Activated CD4-positive, alpha-beta T cell treated with anti-CD3 and anti-CD28 coated beads for 4 hours (primary cell): ENCODE measurements around the gene LRRC37A3.
"Not testable (repeated sequence)": the region's sequence is repeated elsewhere in the genome, so short reads cannot be mapped to it uniquely, and the experiment has no call there.

Experiments
- DNase-seq, 2 donors: peaks; one replicate each; pipeline ENCODE4 v3.0.0-alpha.2; 2020

LRRC37A3 gene

GRCh38 chr17:64925244-64925643 lies 6.0 kb upstream of the LRRC37A3 start:
- not testable (repeated sequence) for DNase-seq

GRCh38 chr17:64923051-64923568 lies 3.8 kb upstream of the LRRC37A3 start:
- not testable (repeated sequence) for DNase-seq

- DNase-seq = no peak
Observed at GRCh38 chr17:64920419-64921172, 1.3 kb upstream of the LRRC37A3 start.

GRCh38 chr17:64920026-64920418 lies 744 bp upstream of the LRRC37A3 start:
- DNase-seq = no peak

GRCh38 chr17:64918842-64919288 lies 413 bp downstream of the LRRC37A3 start:
- peak in 1 of 2 donors; percentile 48 for DNase-seq

- DNase-seq = not testable (repeated sequence)
Observed at GRCh38 chr17:64917540-64917939, 1.7 kb downstream of the LRRC37A3 start.

GRCh38 chr17:64915244-64915643 lies 4.0 kb downstream of the LRRC37A3 start:
- not testable (repeated sequence) for DNase-seq

GRCh38 chr17:64910191-64910514 lies 9.1 kb downstream of the LRRC37A3 start:
- not testable (repeated sequence) for DNase-seq

- not testable (repeated sequence) for DNase-seq
Observed at GRCh38 chr17:64909511-64910190, 9.6 kb downstream of the LRRC37A3 start.

- not testable (repeated sequence) for DNase-seq
Observed at GRCh38 chr17:64904069-64904468, 15.2 kb downstream of the LRRC37A3 start.

GRCh38 chr17:64897136-64897535 lies 22.1 kb downstream of the LRRC37A3 start:
- DNase-seq = not testable (repeated sequence)

- not testable (repeated sequence) for DNase-seq
Observed at GRCh38 chr17:64874210-64874609, 45.1 kb downstream of the LRRC37A3 start.

GRCh38 chr17:64847504-64848466 lies 71.5 kb downstream of the LRRC37A3 start:
- DNase-seq = peak; percentile 66 to 73

- DNase-seq = not testable (repeated sequence)
Observed at GRCh38 chr17:64846892-64847291, 72.4 kb downstream of the LRRC37A3 start.

- not testable (repeated sequence) for DNase-seq
Observed at GRCh38 chr17:64843918-64844317, 75.4 kb downstream of the LRRC37A3 start.

GRCh38 chr17:64842900-64843299 lies 76.4 kb downstream of the LRRC37A3 start:
- not testable (repeated sequence) for DNase-seq

GRCh38 chr17:64840960-64841359 lies 78.3 kb downstream of the LRRC37A3 start:
- not testable (repeated sequence) for DNase-seq

GRCh38 chr17:64838513-64838912 lies 80.8 kb downstream of the LRRC37A3 start:
- not testable (repeated sequence) for DNase-seq

- DNase-seq = peak; percentile 75 to 78
Observed at GRCh38 chr17:64837018-64837761, 82.1 kb downstream of the LRRC37A3 start.

- DNase-seq = peak; percentile 8 to 15
Observed at GRCh38 chr17:64836623-64837017, 82.7 kb downstream of the LRRC37A3 start.

- not testable (repeated sequence) for DNase-seq
Observed at GRCh38 chr17:64834060-64834459, 85.2 kb downstream of the LRRC37A3 start.

- not testable (repeated sequence) for DNase-seq
Observed at GRCh38 chr17:64830631-64831040, 88.6 kb downstream of the LRRC37A3 start.
